ENCODE data around the gene SULT1A1.

Gene SULT1A1

DNA sequence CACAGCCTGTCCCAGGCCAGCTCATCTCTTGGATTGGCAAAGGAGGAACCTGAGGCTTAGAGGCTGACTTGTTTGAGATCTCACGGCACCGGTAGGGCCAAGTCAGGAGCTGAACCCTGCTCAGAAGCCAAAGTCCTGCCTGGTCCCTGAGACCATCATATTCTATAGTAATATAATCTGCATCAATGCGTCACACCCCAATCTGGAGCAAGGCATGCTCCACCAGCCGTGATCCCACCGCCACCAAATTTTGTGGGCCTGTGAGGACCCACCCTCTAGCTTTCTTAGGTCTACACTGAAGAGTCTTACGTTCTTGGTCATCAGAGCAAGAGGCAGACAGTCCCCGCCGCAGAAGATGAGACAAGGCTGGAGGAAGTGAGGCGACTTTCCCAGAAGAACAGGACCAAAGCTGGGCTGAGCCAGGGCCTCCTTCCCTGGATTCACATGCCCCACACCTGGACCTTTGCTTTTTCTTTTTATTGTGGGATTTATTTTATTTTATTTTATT is 2.7 kb downstream of the SULT1A1 start:
- H3K4me3 ChIP-seq (replicated peaks; ENCODE audit: insufficient read depth, low read length): no peak overlapping the region
- TF ChIP-seq, protein P1, sequence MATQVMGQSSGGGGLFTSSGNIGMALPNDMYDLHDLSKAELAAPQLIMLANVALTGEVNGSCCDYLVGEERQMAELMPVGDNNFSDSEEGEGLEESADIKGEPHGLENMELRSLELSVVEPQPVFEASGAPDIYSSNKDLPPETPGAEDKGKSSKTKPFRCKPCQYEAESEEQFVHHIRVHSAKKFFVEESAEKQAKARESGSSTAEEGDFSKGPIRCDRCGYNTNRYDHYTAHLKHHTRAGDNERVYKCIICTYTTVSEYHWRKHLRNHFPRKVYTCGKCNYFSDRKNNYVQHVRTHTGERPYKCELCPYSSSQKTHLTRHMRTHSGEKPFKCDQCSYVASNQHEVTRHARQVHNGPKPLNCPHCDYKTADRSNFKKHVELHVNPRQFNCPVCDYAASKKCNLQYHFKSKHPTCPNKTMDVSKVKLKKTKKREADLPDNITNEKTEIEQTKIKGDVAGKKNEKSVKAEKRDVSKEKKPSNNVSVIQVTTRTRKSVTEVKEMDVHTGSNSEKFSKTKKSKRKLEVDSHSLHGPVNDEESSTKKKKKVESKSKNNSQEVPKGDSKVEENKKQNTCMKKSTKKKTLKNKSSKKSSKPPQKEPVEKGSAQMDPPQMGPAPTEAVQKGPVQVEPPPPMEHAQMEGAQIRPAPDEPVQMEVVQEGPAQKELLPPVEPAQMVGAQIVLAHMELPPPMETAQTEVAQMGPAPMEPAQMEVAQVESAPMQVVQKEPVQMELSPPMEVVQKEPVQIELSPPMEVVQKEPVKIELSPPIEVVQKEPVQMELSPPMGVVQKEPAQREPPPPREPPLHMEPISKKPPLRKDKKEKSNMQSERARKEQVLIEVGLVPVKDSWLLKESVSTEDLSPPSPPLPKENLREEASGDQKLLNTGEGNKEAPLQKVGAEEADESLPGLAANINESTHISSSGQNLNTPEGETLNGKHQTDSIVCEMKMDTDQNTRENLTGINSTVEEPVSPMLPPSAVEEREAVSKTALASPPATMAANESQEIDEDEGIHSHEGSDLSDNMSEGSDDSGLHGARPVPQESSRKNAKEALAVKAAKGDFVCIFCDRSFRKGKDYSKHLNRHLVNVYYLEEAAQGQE (IDR thresholded peaks at IDR 0.05; ENCODE audit: insufficient replicate concordance, low read depth): no peak
- TF ChIP-seq POLR2AphosphoS5 (IDR thresholded peaks at IDR 0.05; ENCODE audit: low read depth): no peak
- TF ChIP-seq, protein P2, sequence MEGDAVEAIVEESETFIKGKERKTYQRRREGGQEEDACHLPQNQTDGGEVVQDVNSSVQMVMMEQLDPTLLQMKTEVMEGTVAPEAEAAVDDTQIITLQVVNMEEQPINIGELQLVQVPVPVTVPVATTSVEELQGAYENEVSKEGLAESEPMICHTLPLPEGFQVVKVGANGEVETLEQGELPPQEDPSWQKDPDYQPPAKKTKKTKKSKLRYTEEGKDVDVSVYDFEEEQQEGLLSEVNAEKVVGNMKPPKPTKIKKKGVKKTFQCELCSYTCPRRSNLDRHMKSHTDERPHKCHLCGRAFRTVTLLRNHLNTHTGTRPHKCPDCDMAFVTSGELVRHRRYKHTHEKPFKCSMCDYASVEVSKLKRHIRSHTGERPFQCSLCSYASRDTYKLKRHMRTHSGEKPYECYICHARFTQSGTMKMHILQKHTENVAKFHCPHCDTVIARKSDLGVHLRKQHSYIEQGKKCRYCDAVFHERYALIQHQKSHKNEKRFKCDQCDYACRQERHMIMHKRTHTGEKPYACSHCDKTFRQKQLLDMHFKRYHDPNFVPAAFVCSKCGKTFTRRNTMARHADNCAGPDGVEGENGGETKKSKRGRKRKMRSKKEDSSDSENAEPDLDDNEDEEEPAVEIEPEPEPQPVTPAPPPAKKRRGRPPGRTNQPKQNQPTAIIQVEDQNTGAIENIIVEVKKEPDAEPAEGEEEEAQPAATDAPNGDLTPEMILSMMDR (IDR thresholded peaks at IDR 0.05; ENCODE audit: insufficient read depth, low read length): no peak
- TF ChIP-seq GABPA (IDR thresholded peaks at IDR 0.05; ENCODE audit: low read depth): no peak
- no peak for TF ChIP-seq SPI1 (IDR thresholded peaks at IDR 0.05; ENCODE audit: borderline replicate concordance, low read depth)
- H3K27ac ChIP-seq (replicated peaks): no peak overlapping the region
- H3K27me3 ChIP-seq (ENCODE audit: insufficient read depth, poor library complexity, severe bottlenecking): no peaks in the 10 kb centered on the region
- DNase-seq (ENCODE audit: low read depth in 1 of 2, low spot score in 1 of 2): no peak

DNA sequence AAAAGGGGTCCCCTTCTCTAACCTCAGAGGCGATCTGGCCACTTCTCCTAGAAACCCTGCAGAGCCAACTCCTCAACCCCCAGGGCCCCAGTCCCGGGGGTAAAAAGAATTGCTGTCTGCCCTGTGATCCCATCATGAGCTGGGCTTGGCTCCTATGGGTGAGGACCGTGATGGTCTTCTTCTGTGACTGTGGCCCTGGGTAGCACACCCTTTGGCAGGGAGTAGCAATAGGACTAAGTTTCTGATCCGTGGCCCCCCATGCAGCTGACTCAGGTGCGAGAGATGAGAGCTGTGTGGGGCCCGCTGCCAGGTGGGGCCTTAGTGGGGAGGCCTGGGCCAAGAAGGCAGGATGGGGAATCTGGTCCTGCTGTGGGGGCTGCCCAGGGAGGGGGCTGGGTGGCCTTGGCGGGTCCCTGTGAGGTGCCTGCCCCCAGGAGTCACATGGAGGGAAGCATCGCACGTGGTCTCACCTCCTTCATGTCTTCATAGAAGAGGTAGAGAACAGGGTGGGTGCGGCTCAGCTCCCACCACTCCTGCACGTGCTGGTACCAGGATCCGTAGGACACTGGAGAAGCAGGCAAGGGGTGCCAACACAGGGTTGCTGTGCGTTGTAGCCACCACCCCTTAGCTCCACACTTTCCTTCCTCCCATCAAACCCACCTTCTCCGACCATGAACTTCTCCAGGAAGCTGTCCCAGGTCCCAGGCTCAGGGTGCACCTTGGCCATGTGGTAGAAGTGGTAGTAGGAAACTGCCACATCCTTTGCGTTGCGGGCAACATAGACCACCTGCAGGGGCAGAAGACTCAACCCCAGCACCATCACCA is 3.3 kb downstream of the SULT1A1 start:
- TF ChIP-seq, protein P2 (IDR thresholded peaks at IDR 0.05; ENCODE audit: insufficient read depth, low read length): no peak
- TF ChIP-seq SPI1 (IDR thresholded peaks at IDR 0.05; ENCODE audit: borderline replicate concordance, low read depth) (no peak), GABPA (IDR thresholded peaks at IDR 0.05; ENCODE audit: low read depth) (no peak), POLR2AphosphoS5 (IDR thresholded peaks at IDR 0.05; ENCODE audit: low read depth) (no peak)
- TF ChIP-seq, protein P1 (IDR thresholded peaks at IDR 0.05; ENCODE audit: insufficient replicate concordance, low read depth): no peak
- H3K27me3 ChIP-seq (ENCODE audit: insufficient read depth, poor library complexity, severe bottlenecking): no peaks in the 10 kb centered on the region
- no peak overlapping the region for H3K4me3 ChIP-seq (replicated peaks; ENCODE audit: insufficient read depth, low read length)

DNA sequence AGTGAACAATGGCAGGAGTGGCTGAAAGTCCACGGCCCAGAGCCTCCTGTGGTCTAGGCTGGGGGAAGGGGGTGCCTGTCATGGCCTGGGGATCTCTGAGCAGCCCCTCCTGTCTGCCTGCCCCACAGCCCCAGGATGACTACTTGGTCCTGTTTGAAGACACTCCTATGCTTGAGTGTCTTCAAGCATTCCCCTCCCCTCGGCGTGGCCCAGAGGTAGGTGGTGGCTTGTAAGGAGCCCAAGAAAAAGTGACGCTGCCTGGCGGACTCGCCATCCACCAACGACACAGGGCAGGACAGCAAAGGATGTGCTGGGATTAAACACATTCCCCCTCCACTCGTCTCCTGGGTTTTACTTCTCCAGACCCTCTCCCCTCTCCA is 5.7 kb downstream of the SULT1A1 start:
- Histone ChIP-seq H3K27ac (replicated peaks) (no peak overlapping the region), H3K4me3 (replicated peaks; ENCODE audit: insufficient read depth, low read length) (no peak overlapping the region), H3K27me3 (ENCODE audit: insufficient read depth, poor library complexity, severe bottlenecking) (no peaks in the 10 kb centered on the region)
- DNase-seq (ENCODE audit: low read depth in 1 of 2, low spot score in 1 of 2): no peak
- no peak for TF ChIP-seq GABPA (IDR thresholded peaks at IDR 0.05; ENCODE audit: low read depth)
- TF ChIP-seq SPI1 (IDR thresholded peaks at IDR 0.05; ENCODE audit: borderline replicate concordance, low read depth): no peak

More for the DNA sequence above, 3.3 kb downstream of the SULT1A1 start:
- H3K27ac ChIP-seq (replicated peaks): no peak overlapping the region
- no peak for DNase-seq (ENCODE audit: low read depth in 1 of 2, low spot score in 1 of 2)

DNA sequence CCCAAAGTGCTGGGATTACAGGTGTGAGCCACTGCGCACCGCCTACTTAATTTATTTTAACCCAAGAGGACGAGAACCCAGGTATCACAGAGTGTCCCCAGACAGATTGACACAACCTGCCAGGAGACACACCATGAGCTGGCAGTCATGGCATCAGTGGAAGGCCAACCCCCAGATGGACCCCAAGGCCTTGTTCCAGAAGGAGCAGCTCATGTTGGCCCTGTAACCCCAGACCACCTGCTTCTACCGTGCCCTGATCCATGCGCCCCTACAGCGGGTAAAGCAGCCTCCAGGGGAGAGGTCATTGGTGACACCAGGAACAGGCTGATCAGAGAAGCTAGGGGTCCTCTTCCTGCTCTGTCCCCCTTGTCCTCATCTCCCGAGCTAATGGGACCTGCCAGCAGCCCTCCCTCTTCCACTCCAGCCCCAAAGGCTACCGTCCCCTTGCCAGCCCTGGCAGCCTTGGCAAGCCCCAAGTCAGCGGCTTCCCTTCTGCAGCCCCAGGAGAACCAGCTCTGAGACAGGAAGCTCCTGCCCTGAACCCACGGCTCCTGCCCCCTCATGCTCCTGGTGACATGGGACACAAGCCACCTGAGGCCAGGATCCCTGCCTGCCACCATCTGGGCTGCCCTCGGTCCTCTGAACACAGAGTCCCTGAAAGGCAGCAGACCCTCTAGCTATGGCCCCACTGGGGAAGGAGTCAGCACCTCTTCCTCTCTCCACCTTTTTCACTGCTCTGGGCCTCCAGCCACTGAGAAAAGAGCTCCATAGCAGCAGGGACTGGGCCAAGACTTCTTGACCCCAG is 6.3 kb downstream of the SULT1A1 start:
- Histone ChIP-seq H3K27me3 (ENCODE audit: insufficient read depth, poor library complexity, severe bottlenecking) (no peaks in the 10 kb centered on the region), H3K4me3 (replicated peaks; ENCODE audit: insufficient read depth, low read length) (no peak overlapping the region), H3K27ac (replicated peaks) (no peak overlapping the region)
- no peak for DNase-seq (ENCODE audit: low read depth in 1 of 2, low spot score in 1 of 2)
- no peak for TF ChIP-seq SPI1 (IDR thresholded peaks at IDR 0.05; ENCODE audit: borderline replicate concordance, low read depth)
- no peak for TF ChIP-seq POLR2AphosphoS5 (IDR thresholded peaks at IDR 0.05; ENCODE audit: low read depth)
- TF ChIP-seq, protein P1 (IDR thresholded peaks at IDR 0.05; ENCODE audit: insufficient replicate concordance, low read depth): no peak
- TF ChIP-seq, protein P2 (IDR thresholded peaks at IDR 0.05; ENCODE audit: insufficient read depth, low read length): no peak
- TF ChIP-seq GABPA (IDR thresholded peaks at IDR 0.05; ENCODE audit: low read depth): no peak

Data from HL-60 (cell line).